A549 (cell line): Measurements from ENCODE around the gene LGALS9C. TPM values are rescaled to one million over a fixed set of nuclear protein-coding genes. Genes with fewer than 3 reads are reported as not detected.
A peak's percentile ranks its signal among the peaks of the same experiment; 100 is the strongest.
"Not testable (repeated sequence)": the region's sequence is repeated elsewhere in the genome, so short reads cannot be mapped to it uniquely, and the experiment has no call there.

ENCODE experiments used
- ATAC-seq, 2 experiments: fragments of 200-7000 bp in 1 of 2; fragments of >200 bp in 1 of 2; cut with Nextera tagmentation in 1 of 2; cut with Tn5 transposase in 1 of 2; 3 replicates each; pipeline versions ENCODE4 v1.8.0 to v1.9.1; 2018 to 2020; ENCODE audit warnings: mild to moderate bottlenecking in 1 of 2, moderate library complexity in 1 of 2
- CTCF ChIA-PET: fragments of 300-600 bp; sonication (Branson Sonifier 250); formaldehyde crosslinking; extraction: SDS; loops from one replicate; lab custom pipeline; 2021; ENCODE audit warnings: antibody characterized with exemption, inconsistent platforms; lab: Yijun Ruan, JAX
- POLR2A ChIA-PET: fragments of 350-600 bp; formaldehyde crosslinking; extraction: SDS; loops from one replicate; lab custom pipeline; 2021; ENCODE audit warnings: antibody characterized with exemption, inconsistent platforms; lab: Yijun Ruan, JAX
- DNase-seq, 2 experiments: peaks; one replicate each; pipeline versions ENCODE4 v3.0.0 to v3.0.0-alpha.2; 2011 to 2016; ENCODE audit warnings: low read depth in 1 of 2, low spot score in 1 of 2
- FAIRE-seq: peaks from 2 replicates; lab custom pipeline; 2011; peaks lifted over from hg19 to GRCh38; lab: Jason Lieb, UNC
- H3K27ac ChIP-seq, 2 experiments: fragments of >200 bp; sonication (Bioruptor Twin); formaldehyde crosslinking; 3 replicates each; pipeline ENCODE4 v1.5.1; 2016 to 2017
- H3K4me1 ChIP-seq: fragments of >200 bp; sonication (Bioruptor Twin); formaldehyde crosslinking; 3 replicates; pipeline ENCODE4 v1.6.1; 2016
- H3K4me2 ChIP-seq: fragments of >200 bp; sonication (Bioruptor Twin); formaldehyde crosslinking; 3 replicates; pipeline ENCODE4 v1.6.1; 2016
- H3K4me3 ChIP-seq: fragments of >200 bp; sonication (Bioruptor Twin); formaldehyde crosslinking; 3 replicates; pipeline ENCODE4 v1.5.1; 2016
- H3K9me3 ChIP-seq: fragments of >200 bp; sonication (Bioruptor Twin); formaldehyde crosslinking; 3 replicates; pipeline ENCODE4 v1.6.1; 2016
- CTCF ChIP-seq: fragments of >200 bp; sonication (Bioruptor Twin); formaldehyde crosslinking; IDR thresholded peaks from 3 replicates; pipeline ENCODE4 v1.5.1; 2016
- RAD21 ChIP-seq, 2 experiments: fragments of >200 bp in 1 of 2; sonication (Bioruptor Twin) in 1 of 2; formaldehyde crosslinking in 1 of 2; IDR thresholded peaks in 1 of 2; conservative IDR thresholded peaks in 1 of 2; 2 replicates in 1 of 2; 3 replicates in 1 of 2; pipeline ENCODE4 v1.6.1; 2012 to 2018; ENCODE audit warnings: inconsistent platforms in 1 of 2
- REST ChIP-seq: fragments of 200-600 bp; sonication (generic); IDR thresholded peaks from 2 replicates; pipeline ENCODE4 v1.6.1; 2016; ENCODE audit warnings: antibody characterized with exemption, mild to moderate bottlenecking, moderate library complexity
- WGBS: methylation state at CpG from one replicate; pipeline ENCODE4 v1.1.6; 2017; ENCODE audit errors: missing lambda C conversion rate; 5-methylcytosine and 5-hydroxymethylcytosine counted together
- polyA plus RNA-seq, 4 experiments: library from polyadenylated mRNA; depleted of rRNA in 3 of 4; stranded (reverse); fragments of >200 nt; fragmentation: RNase III in 1 of 4; extraction: RNeasy Plus Mini Kit Qiagen cat#74134 plus additional on column Dnase treatment in 1 of 4; gene quantifications; 2 replicates in 3 of 4; 3 replicates in 1 of 4; pipeline ENCODE4 v1.2.3, GENCODE V29; 2011 to 2017

The LGALS9C gene
- polyA plus RNA-seq, 2 of the 4 experiments (the other 2 are of a cell fraction), result not detected

- CTCF ChIA-PET, result interaction anchor here (1.2 kb wide), 1 partner anchor 181 kb away, joined by 3 read pairs; no protein-coding TSS in a partner anchor
- H3K4me2 ChIP-seq, FAIRE-seq, DNase-seq, POLR2A ChIA-PET, H3K4me3 ChIP-seq, H3K27ac ChIP-seq, H3K9me3 ChIP-seq, H3K4me1 ChIP-seq: not testable (repeated sequence)
- TF ChIP-seq CTCF (0 out of 3 replicates have a peak, but pooled peaks have one; percentile 8), RAD21 (conservative IDR thresholded peaks at IDR 0.05 in 1 of 2, IDR thresholded peaks at IDR 0.05 in 1 of 2) (peak in 1 of 2 experiments; percentile 31; a peak in 2 of 5 replicates)
- peak; percentile 23 to 55; a peak in 3 of 6 replicates for ATAC-seq
- WGBS, result 44% methylated on average over 6 of the region's 6 CpGs
These were observed 20.5 kb downstream of the LGALS9C start for GRCh38 chr17:18497044-18497443.

- H3K27ac ChIP-seq, DNase-seq, CTCF ChIA-PET, FAIRE-seq, POLR2A ChIA-PET, H3K4me2 ChIP-seq, H3K4me3 ChIP-seq, H3K9me3 ChIP-seq, H3K4me1 ChIP-seq, ATAC-seq: not testable (repeated sequence)
- no CpG with 5 or more reads among the region's 6 CpGs for WGBS
These were observed 22.5 kb downstream of the LGALS9C start for GRCh38 chr17:18499100-18499499.

- no CpG with 5 or more reads among the region's 15 CpGs for WGBS
- DNase-seq, H3K4me1 ChIP-seq, FAIRE-seq, H3K4me3 ChIP-seq, POLR2A ChIA-PET, H3K27ac ChIP-seq, ATAC-seq, H3K4me2 ChIP-seq, H3K9me3 ChIP-seq, CTCF ChIA-PET: not testable (repeated sequence)
These were observed 23.2 kb downstream of the LGALS9C start for GRCh38 chr17:18499756-18500155.

- CTCF ChIA-PET, FAIRE-seq: not testable (repeated sequence)
- peak; percentile 62 to 83; a peak in 3 of 6 replicates for ATAC-seq
These were observed 23.7 kb downstream of the LGALS9C start for GRCh38 chr17:18500281-18500680.

GRCh38 chr17:18500816-18501215, 24.2 kb downstream of the LGALS9C start:
- H3K27ac ChIP-seq, POLR2A ChIA-PET, H3K4me1 ChIP-seq, H3K4me2 ChIP-seq, ATAC-seq, CTCF ChIA-PET, H3K4me3 ChIP-seq, FAIRE-seq, DNase-seq, H3K9me3 ChIP-seq: not testable (repeated sequence)
- 43% methylated on average over 5 of the region's 18 CpGs for WGBS

More at GRCh38 chr17:18500281-18500680, 23.7 kb downstream of the LGALS9C start:
- H3K4me1 ChIP-seq, H3K9me3 ChIP-seq, H3K27ac ChIP-seq, POLR2A ChIA-PET, H3K4me2 ChIP-seq, DNase-seq, H3K4me3 ChIP-seq: not testable (repeated sequence)
- 7% methylated on average over 3 of the region's 10 CpGs for WGBS

- CTCF ChIA-PET, H3K4me2 ChIP-seq, POLR2A ChIA-PET, H3K4me3 ChIP-seq, FAIRE-seq, DNase-seq, H3K4me1 ChIP-seq, H3K9me3 ChIP-seq, H3K27ac ChIP-seq, ATAC-seq: not testable (repeated sequence)
- peak; percentile 64; the same call in 1 of the 2 replicates for TF ChIP-seq REST
- no CpG with 5 or more reads among the region's 5 CpGs for WGBS
These were observed 26.6 kb downstream of the LGALS9C start for GRCh38 chr17:18503221-18503620.

GRCh38 chr17:18507729-18508128, 31.1 kb downstream of the LGALS9C start:
- H3K27ac ChIP-seq, ATAC-seq, FAIRE-seq, POLR2A ChIA-PET, CTCF ChIA-PET, H3K4me3 ChIP-seq, H3K9me3 ChIP-seq, H3K4me2 ChIP-seq, DNase-seq, H3K4me1 ChIP-seq: not testable (repeated sequence)
- WGBS, result 77% methylated on average over 5 of the region's 9 CpGs

- WGBS, result 78% methylated on average over 3 of the region's 3 CpGs
- H3K4me2 ChIP-seq, FAIRE-seq, H3K9me3 ChIP-seq, H3K4me1 ChIP-seq, H3K27ac ChIP-seq, H3K4me3 ChIP-seq, POLR2A ChIA-PET, DNase-seq, ATAC-seq, CTCF ChIA-PET: not testable (repeated sequence)
These were observed 32.1 kb downstream of the LGALS9C start for GRCh38 chr17:18508667-18509066.

GRCh38 chr17:18521100-18521499, 44.5 kb downstream of the LGALS9C start:
- H3K9me3 ChIP-seq, H3K4me1 ChIP-seq, CTCF ChIA-PET, H3K27ac ChIP-seq, H3K4me3 ChIP-seq, H3K4me2 ChIP-seq, FAIRE-seq, POLR2A ChIA-PET, ATAC-seq, DNase-seq: not testable (repeated sequence)
- WGBS, result 59% methylated on average over 4 of the region's 8 CpGs
